ENCODE measurements around the gene DPP9. TPM values are rescaled to one million over a fixed set of nuclear protein-coding genes. Genes with fewer than 3 reads are reported as not detected.

DPP9 gene
- total RNA-seq, 1 experiment from 2014 or later, result 46.4 TPM

DNA sequence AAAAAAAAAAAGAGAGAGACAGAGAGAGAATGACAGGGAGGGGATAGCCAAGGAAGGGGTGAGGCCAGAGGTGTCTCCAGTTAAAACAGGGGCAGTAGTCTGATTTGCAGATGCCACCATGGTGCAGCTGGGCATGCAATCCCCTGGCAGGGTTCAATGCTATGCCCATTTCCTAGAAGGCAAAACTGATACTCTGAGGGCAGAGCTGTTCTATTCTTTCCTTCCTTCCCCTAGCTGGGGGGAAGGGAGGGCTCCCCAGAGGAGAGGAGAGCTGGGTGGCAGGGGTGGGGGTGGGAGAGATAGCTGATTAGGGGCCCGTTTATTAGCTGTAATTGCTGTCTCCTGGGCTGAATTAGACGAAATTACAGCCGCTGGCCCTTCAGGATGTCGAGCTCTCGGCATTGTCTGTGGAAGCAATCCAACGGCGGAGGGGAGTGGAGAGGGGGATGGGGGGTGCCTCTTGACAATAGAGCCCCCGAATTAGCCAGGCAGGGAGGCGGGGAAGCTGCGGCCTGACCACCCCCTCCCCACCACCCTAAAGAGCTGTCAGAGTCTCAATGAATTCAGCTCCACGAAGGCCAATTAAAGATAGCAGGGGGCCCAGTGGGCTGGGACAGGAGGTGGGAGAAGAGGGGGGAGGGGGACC lies 14.4 kb upstream of the DPP9 start:
- no peak overlapping the region for H2AK5ac ChIP-seq (ENCODE audit: insufficient read length, low read length)
- DNase-seq, result no peak
- Mint-ChIP-seq H3K27ac (peak overlapping the region in 1 of 3 experiments; percentile 15; a peak in 2 of 7 replicates), H3K9me3 (no peaks in the 10 kb centered on the region; a peak in 1 of 5 replicates), H3K4me3 (no peak overlapping the region), H3K4me1 (peaks cover 4 to 17% of the 10 kb centered on the region in 2 experiments), H3K27me3 (ENCODE audit: low read depth) (peaks cover 3% of the 10 kb centered on the region), H3K36me3 (ENCODE audit: insufficient read depth in 1 of 3, low read depth in 3 of 3) (no peaks in the 10 kb centered on the region)
- no peak overlapping the region for H3K23ac ChIP-seq (ENCODE audit: insufficient read length, low read depth, low read length)
- H3K23me2 ChIP-seq (ENCODE audit: insufficient read length, low read depth, low read length, poor library complexity, severe bottlenecking), result no peaks in the 10 kb centered on the region
- H3K4me2 ChIP-seq (ENCODE audit: insufficient read depth, insufficient read length, low read length), result no peak overlapping the region
- TF ChIP-seq, protein P1, sequence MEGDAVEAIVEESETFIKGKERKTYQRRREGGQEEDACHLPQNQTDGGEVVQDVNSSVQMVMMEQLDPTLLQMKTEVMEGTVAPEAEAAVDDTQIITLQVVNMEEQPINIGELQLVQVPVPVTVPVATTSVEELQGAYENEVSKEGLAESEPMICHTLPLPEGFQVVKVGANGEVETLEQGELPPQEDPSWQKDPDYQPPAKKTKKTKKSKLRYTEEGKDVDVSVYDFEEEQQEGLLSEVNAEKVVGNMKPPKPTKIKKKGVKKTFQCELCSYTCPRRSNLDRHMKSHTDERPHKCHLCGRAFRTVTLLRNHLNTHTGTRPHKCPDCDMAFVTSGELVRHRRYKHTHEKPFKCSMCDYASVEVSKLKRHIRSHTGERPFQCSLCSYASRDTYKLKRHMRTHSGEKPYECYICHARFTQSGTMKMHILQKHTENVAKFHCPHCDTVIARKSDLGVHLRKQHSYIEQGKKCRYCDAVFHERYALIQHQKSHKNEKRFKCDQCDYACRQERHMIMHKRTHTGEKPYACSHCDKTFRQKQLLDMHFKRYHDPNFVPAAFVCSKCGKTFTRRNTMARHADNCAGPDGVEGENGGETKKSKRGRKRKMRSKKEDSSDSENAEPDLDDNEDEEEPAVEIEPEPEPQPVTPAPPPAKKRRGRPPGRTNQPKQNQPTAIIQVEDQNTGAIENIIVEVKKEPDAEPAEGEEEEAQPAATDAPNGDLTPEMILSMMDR (conservative IDR thresholded peaks at IDR 0.05), result no peak
- no peak overlapping the region for H3K27ac ChIP-seq (ENCODE audit: insufficient read length, low read depth, low read length)
- no peak overlapping the region for H3K9ac ChIP-seq (ENCODE audit: extremely low read depth, insufficient read length, low read length)
- no peak overlapping the region for H4K5ac ChIP-seq (ENCODE audit: insufficient read length, low read depth, low read length)
- no peak overlapping the region for H2AFZ ChIP-seq (ENCODE audit: low read length)
- H2BK120ac ChIP-seq (ENCODE audit: low read depth, low read length, poor library complexity, severe bottlenecking), result no peak overlapping the region
- no peak overlapping the region for H2BK5ac ChIP-seq (ENCODE audit: insufficient read length, low read length)
- H3K79me1 ChIP-seq (ENCODE audit: insufficient read depth, low read depth, low read length, poor library complexity, severe bottlenecking), result no peaks in the 10 kb centered on the region
- no peak overlapping the region for H2BK12ac ChIP-seq (ENCODE audit: insufficient read length, low read depth, low read length)
- no peak overlapping the region for H2BK20ac ChIP-seq (ENCODE audit: low read depth, low read length, poor library complexity, severe bottlenecking)
- H3K18ac ChIP-seq (ENCODE audit: insufficient read length, low read depth, low read length), result no peak overlapping the region
- H3K27me3 ChIP-seq (ENCODE audit: insufficient read depth, low read length), result no peaks in the 10 kb centered on the region
- no peaks in the 10 kb centered on the region for H3K79me2 ChIP-seq (ENCODE audit: insufficient read depth, low read length)
- no peak overlapping the region for H4K91ac ChIP-seq (ENCODE audit: insufficient read length, low read depth, low read length)
- H3K4ac ChIP-seq (ENCODE audit: low read depth, low read length), result no peak overlapping the region
- no peaks in the 10 kb centered on the region for H4K20me1 ChIP-seq (ENCODE audit: control insufficient read depth, insufficient read depth, insufficient read length)
- no peak overlapping the region for H2BK15ac ChIP-seq (ENCODE audit: low read depth, low read length)
- H3K56ac ChIP-seq (ENCODE audit: insufficient read length, low read depth, low read length), result no peak overlapping the region
- no CpG with 5 or more reads among the region's 11 CpGs for WGBS (ENCODE audit: extremely low coverage, insufficient read length, low lambda C conversion rate)
- no peak overlapping the region for H3T11ph ChIP-seq (ENCODE audit: low read length)
- no peaks in the 10 kb centered on the region for H3K4me1 ChIP-seq (ENCODE audit: insufficient read depth, low read length)
- no peak overlapping the region for H3K14ac ChIP-seq (ENCODE audit: insufficient read depth, low read length)
- no peak overlapping the region for H4K8ac ChIP-seq (replicated peaks; ENCODE audit: insufficient read length, low read depth, low read length)
- H3K9me3 ChIP-seq (ENCODE audit: control insufficient read depth, low read depth, low read length), result no peaks in the 10 kb centered on the region
